Stromal cell of bone marrow (primary cell): ENCODE measurements around the gene PDZD2.
"Not testable (repeated sequence)": the region's sequence is repeated elsewhere in the genome, so short reads cannot be mapped to it uniquely, and the experiment has no call there.

Source experiments
- DNase-seq: peaks from one replicate; pipeline ENCODE4 v3.0.0-alpha.2; 2012; ENCODE audit warnings: low read depth

Gene PDZD2

DNA sequence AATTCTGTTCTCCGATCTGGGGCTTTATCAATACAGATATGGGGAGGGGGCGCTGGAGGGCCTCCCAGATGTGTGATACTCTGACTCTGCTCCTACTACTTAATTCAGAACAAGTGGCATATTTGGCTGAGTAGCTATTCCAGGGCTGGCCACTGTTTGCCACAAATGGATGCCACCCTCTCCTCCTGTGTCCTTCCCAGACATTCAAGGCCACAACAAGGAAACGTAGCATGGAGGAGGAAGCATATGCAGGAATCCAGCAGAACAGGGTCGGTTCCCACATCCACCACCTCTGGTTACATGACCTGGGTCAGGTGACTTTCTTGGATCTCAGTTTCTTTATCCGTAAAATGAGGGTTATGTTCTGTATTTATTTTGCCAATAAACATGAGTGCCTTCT, 404.2 kb downstream of the PDZD2 start:
- DNase-seq = no peak

DNA sequence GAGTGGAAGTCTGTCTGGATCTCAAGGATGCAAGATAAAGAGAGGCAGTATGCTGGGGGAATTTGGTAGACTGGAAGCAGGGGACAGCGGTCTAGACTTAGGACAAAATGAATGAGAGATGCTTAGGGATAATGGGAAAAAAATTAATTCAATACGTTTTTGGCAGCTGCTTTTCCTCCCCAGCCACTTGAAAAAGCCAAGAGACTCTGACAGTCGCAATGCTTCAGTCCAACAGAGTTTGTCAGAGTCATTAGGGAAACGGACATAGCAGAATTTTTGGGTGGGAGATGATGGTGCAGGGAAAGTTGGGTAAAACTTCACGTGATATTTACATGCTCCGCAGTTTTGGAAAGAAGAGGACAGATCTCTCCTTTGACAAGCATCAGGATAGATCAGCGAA, 405.5 kb downstream of the PDZD2 start:
- DNase-seq = no peak

DNA sequence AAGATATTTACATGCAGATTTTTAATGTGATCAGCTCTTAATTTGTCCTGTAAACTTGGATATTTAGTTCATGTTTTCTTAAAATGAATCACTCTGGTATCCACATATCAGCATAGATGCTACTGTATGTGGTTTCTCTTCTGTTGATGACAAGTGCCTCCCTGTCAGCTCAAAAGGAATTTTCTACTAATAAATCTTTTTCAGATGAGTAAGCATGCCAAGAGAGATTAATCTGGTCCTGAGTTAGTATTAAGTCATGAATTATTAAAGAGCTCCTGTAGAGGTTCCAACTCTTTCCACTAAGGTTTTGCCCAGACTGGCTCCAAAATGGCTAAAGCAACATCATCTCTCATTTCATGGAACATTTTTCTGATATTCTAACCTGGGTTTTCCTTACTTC, 406.0 kb downstream of the PDZD2 start:
- peak; percentile 26 for DNase-seq

DNA sequence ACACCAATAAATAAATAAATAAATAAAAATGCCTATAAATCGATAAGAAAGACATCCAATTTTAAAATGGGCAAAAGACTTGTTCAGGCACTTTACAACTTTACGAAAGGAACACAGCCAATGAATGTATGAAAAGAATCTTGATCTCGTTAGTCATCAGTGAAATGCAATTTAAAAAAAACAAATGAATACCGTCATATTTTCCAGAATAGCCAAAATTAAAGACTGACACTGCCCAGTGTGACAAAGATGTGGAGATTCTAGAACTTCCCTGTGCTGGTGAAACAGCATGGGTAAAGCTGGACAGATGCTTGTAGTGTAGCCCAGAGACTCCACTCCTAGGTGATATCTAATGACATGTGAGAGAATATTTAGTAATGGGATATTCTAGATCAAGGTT, 408.1 kb downstream of the PDZD2 start:
- no peak for DNase-seq

DNA sequence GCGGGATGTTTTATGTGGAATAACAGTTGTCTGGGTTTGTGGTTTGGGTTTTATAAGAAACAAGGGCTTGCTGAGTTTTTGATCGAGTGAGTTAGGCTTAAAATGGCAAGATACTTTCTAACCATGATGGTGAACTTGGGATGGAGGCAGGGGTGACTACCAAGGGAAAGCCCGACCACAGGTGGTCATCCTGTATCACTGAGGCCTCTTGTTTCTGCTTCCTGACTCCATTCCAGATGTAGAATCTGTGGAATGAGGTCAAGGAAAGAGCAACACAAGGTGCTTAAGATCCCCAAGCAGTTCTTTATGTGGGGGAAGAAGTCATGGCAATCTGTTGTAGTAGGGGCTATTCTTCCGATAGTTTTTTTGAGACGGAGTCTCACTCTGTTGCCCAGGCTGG, 412.9 kb downstream of the PDZD2 start:
- DNase-seq = no peak

DNA sequence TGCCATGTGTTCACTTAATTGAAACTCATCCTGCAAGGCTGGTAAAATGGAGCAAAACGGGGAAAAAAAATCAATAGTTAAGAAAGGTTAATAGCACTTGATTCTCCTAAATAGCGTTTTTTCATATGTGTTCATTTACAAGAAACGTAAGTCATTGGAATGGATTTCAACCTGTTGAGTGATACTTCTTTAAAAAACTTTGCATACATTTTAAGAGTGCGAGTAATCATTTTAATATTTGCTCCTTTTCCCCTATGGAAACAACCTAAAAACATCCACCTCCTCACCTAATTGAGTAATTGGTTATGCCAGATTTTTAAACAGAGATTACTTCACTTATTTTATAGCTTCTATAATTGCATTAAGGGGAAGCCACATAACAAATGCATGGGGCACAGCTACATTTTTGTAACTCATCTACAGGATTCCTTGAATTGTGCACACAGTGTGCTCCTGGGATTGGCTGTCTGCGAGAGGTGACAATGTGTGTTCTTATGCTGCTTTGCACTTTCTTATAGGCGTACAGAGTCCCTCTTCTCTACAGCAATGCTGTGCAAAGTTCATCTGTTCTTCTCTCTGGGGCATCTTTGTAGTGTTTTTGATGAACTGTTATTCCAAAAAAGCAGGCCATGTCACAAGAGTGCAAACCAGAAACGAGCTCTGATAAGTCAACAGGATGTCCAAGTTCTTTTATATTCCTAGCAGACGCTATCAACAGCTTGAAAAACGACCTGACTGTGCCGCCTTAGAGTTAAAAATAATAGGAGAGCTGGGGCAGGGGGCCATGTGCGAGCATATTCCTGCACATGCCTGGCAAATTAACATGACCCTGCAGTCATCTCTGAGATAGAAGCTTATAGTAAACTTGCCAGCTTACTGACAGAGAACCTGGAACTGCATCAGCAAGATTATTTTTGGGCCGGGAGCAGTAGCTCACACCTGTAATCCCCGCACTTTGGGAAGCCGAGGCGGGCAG, 417.2 kb downstream of the PDZD2 start:
- DNase-seq = no peak

DNA sequence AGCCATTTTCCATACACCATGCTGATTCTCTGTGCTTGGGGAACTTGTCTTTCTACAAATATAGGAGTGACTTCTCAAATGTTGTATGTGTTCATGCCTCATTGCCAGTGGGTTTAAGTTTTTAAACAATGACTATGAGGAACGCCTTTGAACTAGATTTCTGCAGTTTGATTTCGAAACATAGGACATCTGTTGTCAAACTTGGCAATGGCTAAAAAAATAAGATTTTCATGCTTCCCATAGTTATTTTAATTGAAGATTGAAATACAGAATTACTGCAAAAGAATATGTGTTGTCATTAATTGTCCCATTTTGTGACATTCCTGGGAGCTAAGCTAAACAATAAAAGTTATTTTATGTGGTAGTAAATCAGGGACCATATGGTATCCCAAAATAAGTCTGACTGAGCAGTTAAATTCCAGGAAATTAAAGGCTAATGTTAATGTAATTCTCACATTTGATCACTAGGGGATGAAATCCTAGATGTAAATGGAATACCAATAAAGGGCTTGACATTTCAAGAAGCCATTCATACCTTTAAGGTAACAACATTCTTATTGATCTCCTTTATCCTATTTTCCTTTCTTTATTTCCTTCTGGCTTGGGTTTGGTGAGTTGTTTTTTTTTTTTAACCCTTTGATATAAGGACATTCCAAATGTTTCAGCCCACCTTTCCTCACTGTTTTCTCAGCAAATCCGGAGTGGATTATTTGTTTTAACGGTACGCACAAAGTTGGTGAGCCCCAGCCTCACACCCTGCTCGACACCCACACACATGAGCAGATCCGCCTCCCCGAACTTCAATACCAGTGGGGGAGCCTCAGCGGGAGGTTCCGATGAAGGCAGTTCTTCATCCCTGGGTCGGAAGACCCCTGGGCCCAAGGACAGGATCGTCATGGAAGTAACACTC, 418.5 kb downstream of the PDZD2 start:
- no peak for DNase-seq

DNA sequence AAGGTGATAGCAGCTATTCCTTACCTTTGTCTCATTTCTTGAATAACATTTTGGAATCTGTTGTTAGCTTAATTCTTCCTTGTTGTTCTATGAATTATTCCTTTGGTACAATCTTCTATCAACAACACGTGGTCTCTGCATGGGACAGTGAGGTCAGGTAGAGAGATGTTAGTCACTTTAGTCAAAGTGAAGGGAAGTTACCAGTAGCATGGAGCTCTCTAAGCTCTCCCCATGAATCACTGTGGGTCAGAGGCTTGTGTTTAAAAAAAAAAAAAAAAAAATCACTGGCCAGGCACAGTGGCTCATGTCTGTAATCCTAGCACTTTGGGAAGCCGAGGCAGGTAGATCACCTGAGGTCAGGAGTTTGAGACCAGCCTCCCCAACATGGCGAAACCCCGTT, 419.2 kb downstream of the PDZD2 start:
- DNase-seq = no peak

DNA sequence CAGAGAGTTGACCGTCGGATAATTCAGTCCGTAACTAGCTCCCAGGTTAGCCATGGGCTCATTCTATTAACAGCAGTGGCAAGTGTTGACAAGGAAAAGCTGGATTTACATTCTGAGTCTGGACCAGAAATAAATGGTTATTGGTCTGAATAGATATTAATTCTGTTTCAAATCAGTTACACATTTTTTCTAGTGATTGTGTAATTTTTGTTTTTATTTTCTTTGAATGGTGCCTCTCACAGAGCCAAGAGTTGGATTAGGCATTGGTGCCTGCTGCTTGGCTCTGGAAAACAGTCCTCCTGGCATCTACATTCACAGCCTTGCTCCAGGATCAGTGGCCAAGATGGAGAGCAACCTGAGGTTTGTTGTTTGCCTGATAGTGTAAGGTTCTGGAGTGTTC, 420.1 kb downstream of the PDZD2 start:
- no peak for DNase-seq

DNA sequence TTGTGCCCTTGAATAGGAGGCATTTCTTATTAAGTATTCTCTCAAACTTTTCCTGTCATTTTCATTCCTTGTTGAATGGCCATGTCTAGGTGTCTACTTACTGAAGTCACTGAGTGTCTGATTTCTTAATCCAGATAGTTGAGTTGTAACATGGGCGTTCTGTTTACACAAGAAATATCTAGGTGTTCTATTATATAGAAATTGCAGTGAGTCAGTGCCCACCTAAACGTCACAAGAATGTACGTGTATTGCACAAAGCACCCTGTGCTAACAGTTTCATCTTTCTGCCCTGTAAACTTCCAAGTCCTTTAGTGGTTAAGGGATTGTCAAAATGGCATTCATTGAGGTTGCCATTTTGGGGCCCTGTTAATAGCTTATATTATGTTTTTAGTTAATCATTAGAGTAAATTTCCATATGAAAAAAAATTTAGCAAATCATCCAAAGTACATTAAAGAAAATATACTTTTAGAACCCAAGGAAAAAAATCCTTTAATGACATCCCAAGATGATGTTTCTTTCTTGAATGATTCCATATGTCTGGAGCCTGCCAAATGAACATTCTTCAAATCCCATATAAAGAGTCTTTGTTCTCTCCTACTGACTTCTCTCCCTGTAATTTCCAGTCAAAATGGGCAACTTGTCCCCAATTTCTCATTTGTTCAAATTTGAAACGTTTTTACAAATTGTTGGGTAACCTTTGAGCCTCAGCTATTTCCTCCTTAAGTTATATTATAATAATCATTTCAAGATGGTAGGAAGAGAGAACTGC, 421.0 kb downstream of the PDZD2 start:
- DNase-seq = no peak

DNA sequence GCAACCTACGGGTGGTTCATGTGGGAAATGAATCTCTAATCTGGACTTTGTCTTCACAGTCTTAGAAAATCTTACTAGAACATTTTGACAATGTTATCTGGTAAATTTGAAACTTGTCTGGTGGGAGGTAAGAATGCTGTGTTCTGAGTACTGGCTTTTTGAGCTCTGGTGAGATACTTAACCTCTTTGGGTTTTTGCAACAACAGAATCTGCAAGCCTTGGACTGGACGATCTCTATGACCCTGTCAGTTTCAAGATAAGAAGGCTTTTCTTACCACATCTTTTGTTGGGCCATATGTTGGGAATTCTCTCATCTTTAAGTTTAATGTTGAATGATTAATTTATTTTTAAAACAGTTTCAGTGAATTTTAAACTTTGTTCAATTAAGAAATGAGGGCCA, 422.3 kb downstream of the PDZD2 start:
- DNase-seq = no peak

DNA sequence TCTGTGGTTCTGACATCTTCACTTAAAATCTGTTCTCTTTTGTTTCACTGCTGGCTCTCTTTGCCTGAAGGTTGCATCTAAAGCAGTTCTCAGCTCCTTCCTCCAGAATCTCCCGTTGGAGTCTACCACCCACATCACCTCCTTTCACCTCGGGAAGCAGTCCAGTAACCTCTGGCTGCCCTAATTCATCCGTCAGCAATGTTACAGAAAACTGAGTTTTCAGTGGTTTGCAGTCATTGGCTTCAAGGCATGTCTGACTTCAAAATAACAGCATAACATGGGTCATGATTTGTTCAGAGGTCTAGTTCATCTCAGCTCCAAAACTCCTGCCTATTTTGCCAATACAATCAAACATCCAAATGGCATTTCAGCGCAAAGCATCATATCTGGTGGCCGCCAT, 427.5 kb downstream of the PDZD2 start:
- DNase-seq = no peak

DNA sequence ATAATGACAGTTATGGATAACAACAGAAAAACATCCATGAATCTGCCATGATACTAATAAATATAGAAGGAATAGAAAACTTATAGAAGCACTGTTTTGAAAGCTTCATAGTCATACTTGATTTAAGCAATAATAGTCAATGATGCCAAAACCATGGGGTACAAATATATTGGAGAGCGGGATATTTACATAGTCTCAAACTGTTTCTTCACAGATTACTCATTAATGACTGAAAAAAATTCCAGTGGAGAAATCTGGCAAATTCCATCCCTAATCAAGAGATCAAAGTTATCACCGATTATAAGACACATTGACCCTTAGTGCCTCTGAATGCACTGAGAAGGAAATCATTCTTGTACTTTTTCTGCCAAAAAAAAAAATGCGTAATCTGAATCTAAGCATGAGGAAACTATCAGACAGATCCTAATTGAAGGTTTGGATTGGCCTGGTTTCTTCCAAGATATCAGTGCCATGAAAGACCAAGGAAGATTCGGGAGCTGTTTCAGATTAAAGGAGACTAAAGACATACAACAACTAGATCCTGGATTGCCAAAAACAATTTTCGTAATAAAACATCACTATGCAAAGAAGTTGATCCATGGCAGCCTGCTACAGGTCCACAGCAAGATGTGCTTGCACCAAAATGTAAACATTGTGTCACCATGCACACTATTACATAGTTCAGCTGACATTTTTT, 429.0 kb downstream of the PDZD2 start:
- DNase-seq = no peak

DNA sequence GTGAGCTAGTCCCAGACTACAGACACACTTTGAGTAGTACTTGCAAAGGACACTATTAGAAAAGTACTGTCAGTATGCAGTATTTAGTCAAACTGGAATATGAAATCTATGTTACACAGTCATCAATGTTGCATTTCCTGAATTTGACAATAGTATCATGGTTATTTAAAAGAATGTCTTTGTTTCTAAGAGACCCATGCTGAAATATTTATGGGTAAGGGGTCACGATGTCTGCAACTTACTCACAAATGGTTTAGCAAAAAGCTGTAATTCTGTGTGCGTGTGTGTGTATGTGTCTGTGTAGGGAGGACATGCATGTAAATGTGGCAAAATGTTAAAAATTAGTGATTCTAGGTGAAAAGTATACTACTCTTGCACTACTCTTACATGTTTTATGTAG, 429.6 kb downstream of the PDZD2 start:
- no peak for DNase-seq

DNA sequence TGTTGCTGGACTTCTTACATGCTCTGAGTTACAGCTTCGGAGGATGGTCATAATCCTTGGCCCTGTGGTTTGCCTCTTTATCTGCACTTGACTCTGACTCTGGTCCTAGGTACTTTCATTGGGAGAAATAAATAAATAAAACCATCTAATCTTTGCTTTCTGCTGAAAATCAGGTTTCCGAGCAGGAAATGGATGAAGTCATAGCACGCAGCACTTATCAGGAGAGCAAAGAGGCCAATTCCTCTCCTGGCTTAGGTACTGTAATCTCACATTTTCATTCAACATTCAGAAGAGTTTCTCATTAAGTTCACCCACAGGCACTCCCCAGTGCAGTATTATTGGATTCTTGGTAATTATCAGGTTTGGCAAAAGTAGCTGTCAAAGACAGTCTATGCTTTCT, 430.5 kb downstream of the PDZD2 start:
- no peak for DNase-seq

DNA sequence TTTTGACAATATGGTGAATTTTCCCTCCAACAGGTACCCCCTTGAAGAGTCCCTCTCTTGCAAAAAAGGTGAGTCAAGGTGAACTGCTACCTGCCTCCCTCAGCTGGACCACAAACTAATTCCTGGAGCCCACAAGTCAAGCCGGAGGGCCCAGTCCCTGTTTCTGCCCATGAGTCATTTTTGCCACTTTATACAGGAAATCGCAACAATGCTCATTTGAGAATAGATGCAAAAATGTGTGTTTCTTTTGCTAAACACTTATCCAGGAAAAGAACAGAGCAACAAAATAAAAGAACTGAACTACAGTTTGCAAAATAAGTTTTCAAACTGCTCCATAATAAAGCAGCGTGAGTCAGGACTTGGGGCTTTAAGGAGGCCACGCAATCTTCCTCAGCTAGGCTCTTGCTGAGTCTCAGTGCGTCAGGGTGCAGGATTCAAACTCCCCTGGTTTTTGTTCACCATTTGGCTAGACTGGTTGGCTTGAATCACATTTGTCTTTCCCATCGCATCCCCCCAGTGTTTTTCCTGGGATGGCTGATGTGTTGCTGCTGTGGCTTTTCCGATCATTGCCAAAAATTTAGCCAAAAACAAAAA, 432.5 kb downstream of the PDZD2 start:
- no peak for DNase-seq

DNA sequence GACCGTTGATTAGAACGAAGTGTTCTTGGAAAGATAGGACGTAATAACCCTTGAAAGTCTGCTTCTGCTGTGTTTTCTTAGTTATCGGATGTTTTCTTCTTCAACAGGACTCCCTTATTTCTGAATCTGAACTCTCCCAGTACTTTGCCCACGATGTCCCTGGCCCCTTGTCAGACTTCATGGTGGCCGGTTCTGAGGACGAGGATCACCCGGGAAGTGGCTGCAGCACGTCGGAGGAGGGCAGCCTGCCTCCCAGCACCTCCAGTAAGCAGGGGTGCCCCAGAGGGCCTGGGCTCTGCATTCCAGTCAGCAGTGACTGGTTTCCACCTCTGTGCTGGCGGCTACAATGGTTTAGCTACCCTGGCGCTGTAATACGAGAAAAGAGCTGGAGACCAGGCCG, 433.1 kb downstream of the PDZD2 start:
- DNase-seq = no peak

DNA sequence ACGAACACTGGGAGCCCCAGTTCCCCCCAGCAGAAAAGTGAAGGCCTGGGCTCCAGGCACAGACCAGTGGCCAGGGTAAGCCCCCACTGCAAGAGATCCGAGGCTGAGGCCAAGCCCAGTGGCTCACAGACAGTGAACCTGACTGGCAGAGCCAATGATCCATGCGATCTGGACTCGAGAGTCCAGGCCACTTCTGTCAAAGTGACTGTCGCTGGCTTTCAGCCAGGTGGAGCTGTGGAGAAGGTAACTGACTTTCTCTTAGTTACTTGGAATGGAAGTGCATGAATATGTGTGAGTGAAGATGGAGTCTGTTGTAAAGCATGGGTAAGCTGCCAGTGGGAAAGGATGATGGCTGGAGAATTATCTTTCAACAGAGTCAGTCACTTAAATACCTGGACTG, 435.5 kb downstream of the PDZD2 start:
- no peak for DNase-seq

DNA sequence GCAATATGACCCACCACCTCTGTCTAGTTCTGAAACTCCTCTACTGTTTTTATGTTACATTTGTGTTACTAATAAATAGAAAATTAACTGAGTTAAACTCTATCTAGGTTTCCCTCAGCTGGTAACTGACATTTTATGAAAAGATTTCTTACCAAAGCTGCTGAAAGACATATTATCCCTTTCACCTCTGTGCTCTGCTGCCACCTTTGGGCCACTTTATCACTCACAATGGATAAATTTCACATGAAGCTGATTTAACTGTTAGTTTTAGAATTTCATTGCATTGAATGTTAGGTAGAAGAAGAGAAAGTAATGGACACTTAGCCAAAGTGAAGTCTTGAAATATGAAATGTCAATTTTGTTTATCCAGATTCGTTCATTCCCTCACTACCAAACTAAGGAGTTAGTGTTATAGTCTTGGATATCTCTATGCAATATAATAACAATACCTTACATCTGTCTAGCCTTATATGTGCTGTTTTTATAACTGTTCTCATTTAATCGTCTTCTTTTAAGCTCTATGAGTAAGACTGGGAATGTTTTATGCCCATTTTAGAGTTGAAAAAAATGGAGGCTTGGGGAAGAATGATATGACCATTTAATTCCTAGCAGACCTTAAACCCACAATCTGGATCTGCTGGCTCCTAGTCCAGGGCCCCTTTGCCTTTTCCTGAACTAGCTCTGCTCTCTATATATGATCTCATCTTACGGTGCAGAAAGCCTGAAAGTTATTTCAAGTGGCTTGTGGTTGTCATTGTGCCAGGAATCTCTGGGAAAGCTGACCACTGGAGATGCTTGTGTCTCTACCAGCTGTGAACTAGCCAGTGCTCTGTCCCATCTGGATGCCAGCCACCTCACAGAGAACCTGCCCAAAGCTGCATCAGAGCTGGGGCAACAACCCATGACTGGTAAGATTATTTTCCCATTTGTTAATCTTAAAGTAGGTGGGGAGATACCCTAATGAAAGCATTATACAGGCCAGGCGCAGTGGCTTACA, 438.1 kb downstream of the PDZD2 start:
- peak; percentile 53 for DNase-seq

DNA sequence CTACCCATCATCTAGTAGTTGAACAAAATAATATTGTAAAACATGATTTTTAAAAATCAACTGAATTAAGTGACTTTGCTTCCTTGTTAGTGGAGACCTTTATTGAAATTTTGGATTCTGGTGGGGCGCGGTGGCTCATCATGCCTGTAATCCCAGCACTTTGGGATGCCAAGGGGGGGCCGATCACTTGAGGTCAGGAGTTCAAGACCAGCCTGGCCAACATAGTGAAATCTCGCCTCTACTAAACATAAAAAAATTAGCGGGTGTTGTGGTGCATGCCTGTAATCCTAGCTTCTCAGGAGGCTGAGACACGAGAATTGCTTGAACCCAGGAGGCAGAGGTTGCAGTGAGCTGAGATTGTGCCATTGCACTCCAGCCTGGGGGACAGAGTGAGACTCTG, 439.9 kb downstream of the PDZD2 start:
- DNase-seq = not testable (repeated sequence)
